OCI-LY7 (cell line): ENCODE measurements around the gene GNAI2. TPM values are rescaled to one million over a fixed set of nuclear protein-coding genes. Genes with fewer than 3 reads are reported as not detected.

Source experiments
- BruUV-seq: library from RNA; stranded (reverse); fragments of 400-500 nt; replicated peaks from 2 replicates; lab custom pipeline; 2021; lab: Mats Ljungman, UMichigan
- CTCF ChIA-PET: fragments of 300-600 bp; sonication (Branson Sonifier 250); formaldehyde crosslinking; loops from one replicate; lab custom pipeline; 2022; ENCODE audit warnings: antibody characterized with exemption; ENCODE audit not compliant: unreplicated experiment; lab: Charles Lee
- POLR2A ChIA-PET: fragments of 300-600 bp; sonication (Branson Sonifier 250); formaldehyde crosslinking; loops from one replicate; lab custom pipeline; 2022; ENCODE audit warnings: antibody characterized with exemption; lab: Charles Lee
- DNase-seq: peaks from one replicate; pipeline ENCODE4 v3.0.0-alpha.2; 2015; ENCODE audit warnings: low spot score
- H2AFZ ChIP-seq: fragments of 200-600 bp; sonication (generic), shearing (Covaris generic); 2 replicates; pipeline ENCODE4 v1.6.1; 2014; ENCODE audit warnings: mild to moderate bottlenecking, antibody characterized with exemption, low read length, moderate library complexity
- H3K27ac ChIP-seq: fragments of 200-600 bp; sonication (generic); 2 replicates; pipeline ENCODE4 v1.5.1; 2014; ENCODE audit warnings: mixed run types, low read depth, mild to moderate bottlenecking, moderate library complexity, low read length, inconsistent platforms; ENCODE audit not compliant: poor library complexity, severe bottlenecking
- H3K36me3 ChIP-seq: fragments of 200-600 bp; sonication (generic); 2 replicates; pipeline ENCODE4 v1.6.1; 2014; ENCODE audit warnings: mild to moderate bottlenecking, antibody characterized with exemption, low read length, moderate library complexity, mixed read lengths; ENCODE audit not compliant: insufficient read depth
- H3K4me1 ChIP-seq: fragments of 200-600 bp; sonication (generic); 2 replicates; pipeline ENCODE4 v1.5.1; 2014; ENCODE audit warnings: mild to moderate bottlenecking, low read length; ENCODE audit not compliant: insufficient read depth, poor library complexity, severe bottlenecking
- H3K4me2 ChIP-seq: fragments of 200-600 bp; sonication (generic); 2 replicates; pipeline ENCODE4 v1.6.1; 2014; ENCODE audit warnings: mild to moderate bottlenecking, low read length
- H3K4me3 ChIP-seq: fragments of 200-600 bp; sonication (generic); 2 replicates; pipeline ENCODE4 v1.5.1; 2014; ENCODE audit warnings: mild to moderate bottlenecking, low read depth, low read length; ENCODE audit not compliant: poor library complexity, severe bottlenecking
- H3K79me2 ChIP-seq: fragments of 200-600 bp; sonication (generic); 2 replicates; pipeline ENCODE4 v1.6.1; 2016; ENCODE audit warnings: low read depth, mild to moderate bottlenecking, low read length, moderate library complexity, mixed read lengths; ENCODE audit not compliant: insufficient read depth
- H3K9me2 ChIP-seq: fragments of 200-600 bp; sonication (generic); 2 replicates; pipeline ENCODE4 v1.6.1; 2016; ENCODE audit warnings: mild to moderate bottlenecking, low read length, mixed read lengths; ENCODE audit not compliant: insufficient read depth
- H3K9me3 ChIP-seq: fragments of 200-600 bp; sonication (generic); 2 replicates; pipeline ENCODE4 v1.6.1; 2014; ENCODE audit warnings: mild to moderate bottlenecking, mixed run types, low read length, mixed read lengths
- H4K20me1 ChIP-seq: fragments of 200-600 bp; sonication (generic); 2 replicates; pipeline ENCODE4 v1.6.1; 2014; ENCODE audit warnings: mild to moderate bottlenecking, antibody characterized with exemption, low read length, moderate library complexity, mixed read lengths; ENCODE audit not compliant: insufficient read depth
- EZH2phosphoT487 ChIP-seq: fragments of 200-600 bp; sonication (generic); IDR thresholded peaks from 2 replicates; pipeline ENCODE4 v1.6.1; 2018; ENCODE audit warnings: low read depth, borderline replicate concordance, mild to moderate bottlenecking, mixed run types, antibody characterized with exemption, low read length, moderate library complexity, mixed read lengths
- intact Hi-C: fragments of 100-400 bp; cut with micrococcal nuclease; formaldehyde crosslinking; loops from one replicate; pipeline ENCODE4 v1.10.0; 2022; ENCODE audit not compliant: unreplicated experiment
- total RNA-seq, 2 experiments: library from RNA; depleted of rRNA in 1 of 2; stranded (reverse); fragments of >200 nt in 1 of 2; shearing (Covaris generic) in 1 of 2; gene quantifications; 2 replicates each; pipeline ENCODE4 v1.2.3, GENCODE V29; 2014 to 2022
- TF ChIP-seq, protein P1 (sequence below): fragments of 200-600 bp; sonication (generic); conservative IDR thresholded peaks from 2 replicates; pipeline ENCODE4 v1.5.1; 2014; ENCODE audit warnings: mild to moderate bottlenecking, antibody characterized with exemption, low read length, moderate library complexity, mixed read lengths

Gene GNAI2
- total RNA-seq, 2 experiments from 2014 or later, result 190 to 256 TPM

DNA sequence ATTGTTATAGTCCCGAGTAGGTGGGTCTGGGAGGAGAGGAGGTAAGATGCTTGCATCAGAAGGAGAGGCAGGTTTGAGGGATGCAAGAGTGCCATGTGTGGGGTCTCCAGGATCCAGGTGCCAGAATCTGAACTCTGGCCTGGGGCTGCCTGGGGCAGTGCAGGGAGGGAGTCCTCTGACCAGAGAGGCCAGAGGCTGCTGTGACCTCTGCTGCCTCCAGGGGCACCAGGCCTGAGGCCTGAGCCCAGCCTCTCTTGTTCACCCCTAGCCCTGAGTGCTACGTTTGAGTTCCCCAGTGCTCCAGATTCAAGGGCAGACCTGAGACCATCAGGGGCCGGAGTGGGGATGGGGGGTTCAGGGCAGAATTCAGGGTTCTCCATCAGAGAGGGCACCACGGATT lies 23.5 kb upstream of the GNAI2 start:
- DNase-seq, result no peak
- no peaks in the 10 kb centered on the region for H3K4me1 ChIP-seq
- H3K79me2 ChIP-seq, result no peaks in the 10 kb centered on the region
- no peak overlapping the region for H3K27ac ChIP-seq
- H3K36me3 ChIP-seq, result no peaks in the 10 kb centered on the region
- H3K9me2 ChIP-seq, result no peaks in the 10 kb centered on the region
- intact Hi-C loops, result no loop called here
- TF ChIP-seq EZH2phosphoT487, result no peak
- TF ChIP-seq, protein P1, sequence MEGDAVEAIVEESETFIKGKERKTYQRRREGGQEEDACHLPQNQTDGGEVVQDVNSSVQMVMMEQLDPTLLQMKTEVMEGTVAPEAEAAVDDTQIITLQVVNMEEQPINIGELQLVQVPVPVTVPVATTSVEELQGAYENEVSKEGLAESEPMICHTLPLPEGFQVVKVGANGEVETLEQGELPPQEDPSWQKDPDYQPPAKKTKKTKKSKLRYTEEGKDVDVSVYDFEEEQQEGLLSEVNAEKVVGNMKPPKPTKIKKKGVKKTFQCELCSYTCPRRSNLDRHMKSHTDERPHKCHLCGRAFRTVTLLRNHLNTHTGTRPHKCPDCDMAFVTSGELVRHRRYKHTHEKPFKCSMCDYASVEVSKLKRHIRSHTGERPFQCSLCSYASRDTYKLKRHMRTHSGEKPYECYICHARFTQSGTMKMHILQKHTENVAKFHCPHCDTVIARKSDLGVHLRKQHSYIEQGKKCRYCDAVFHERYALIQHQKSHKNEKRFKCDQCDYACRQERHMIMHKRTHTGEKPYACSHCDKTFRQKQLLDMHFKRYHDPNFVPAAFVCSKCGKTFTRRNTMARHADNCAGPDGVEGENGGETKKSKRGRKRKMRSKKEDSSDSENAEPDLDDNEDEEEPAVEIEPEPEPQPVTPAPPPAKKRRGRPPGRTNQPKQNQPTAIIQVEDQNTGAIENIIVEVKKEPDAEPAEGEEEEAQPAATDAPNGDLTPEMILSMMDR, result 0 out of 2 replicates have a peak, but pooled peaks have one; percentile 17
- H3K9me3 ChIP-seq, result no peaks in the 10 kb centered on the region
- POLR2A ChIA-PET, result no interaction called here
- H3K4me2 ChIP-seq, result no peak overlapping the region
- no TSS peak for BruUV-seq
- CTCF ChIA-PET, result interaction anchor here (2.5 kb wide), 1 partner anchor 17 kb away, joined by 11 read pairs; no protein-coding TSS in a partner anchor
- H2AFZ ChIP-seq, result no peak overlapping the region
- H4K20me1 ChIP-seq, result no peaks in the 10 kb centered on the region
- H3K4me3 ChIP-seq, result no peak overlapping the region

DNA sequence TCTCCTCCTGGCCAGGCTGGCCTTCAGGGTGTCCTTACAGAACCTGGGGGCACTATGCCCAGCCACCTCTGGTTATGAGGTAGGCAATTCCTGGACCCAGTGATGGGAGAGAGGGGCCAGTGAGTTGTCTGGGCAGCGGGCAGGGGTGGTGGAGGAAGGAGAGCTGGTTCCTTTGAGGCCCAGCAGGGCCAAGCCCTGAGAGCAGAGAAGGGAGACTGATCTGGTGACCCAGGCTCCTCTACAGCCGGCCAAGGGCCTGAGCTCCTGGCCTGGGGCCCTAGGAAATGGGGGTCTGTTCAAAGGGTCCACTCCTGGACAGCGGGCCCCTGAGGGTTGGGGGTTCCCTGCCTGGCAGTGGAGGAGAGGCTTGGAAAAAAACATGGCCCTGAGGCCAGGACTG lies 23.0 kb upstream of the GNAI2 start:
- Histone ChIP-seq H3K4me1 (no peaks in the 10 kb centered on the region), H3K9me3 (no peaks in the 10 kb centered on the region), H3K9me2 (no peaks in the 10 kb centered on the region), H4K20me1 (no peaks in the 10 kb centered on the region), H3K4me2 (no peak overlapping the region), H3K79me2 (no peaks in the 10 kb centered on the region), H3K27ac (no peak overlapping the region), H2AFZ (no peak overlapping the region), H3K36me3 (no peaks in the 10 kb centered on the region), H3K4me3 (no peak overlapping the region)
- no peak for DNase-seq
- POLR2A ChIA-PET, result no interaction called here
- intact Hi-C loops, result no loop called here
- BruUV-seq, result no TSS peak
- CTCF ChIA-PET, result no interaction called here
- TF ChIP-seq, protein P1, result no peak
- no peak for TF ChIP-seq EZH2phosphoT487

DNA sequence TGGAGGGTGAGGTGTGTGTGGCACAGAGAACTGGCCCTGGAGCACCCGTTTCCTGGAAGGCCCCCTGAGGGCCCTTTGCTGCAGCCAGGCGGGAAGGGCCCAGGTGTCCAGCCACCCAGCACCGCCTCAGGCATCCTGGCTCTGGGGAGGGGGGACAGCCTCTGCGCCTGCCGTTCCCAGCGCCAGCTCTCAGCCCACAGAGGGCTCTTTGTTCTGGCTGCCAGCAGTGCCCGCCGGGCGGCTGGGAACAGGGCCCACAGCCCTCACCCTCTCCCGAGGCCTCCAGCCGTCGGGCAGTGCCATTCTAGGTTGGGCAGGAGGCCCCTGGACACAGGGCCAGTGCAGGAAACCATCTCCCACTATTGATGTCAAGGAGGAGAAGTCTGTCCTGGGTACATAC lies 22.6 kb upstream of the GNAI2 start:
- H3K4me1 ChIP-seq, result no peaks in the 10 kb centered on the region
- H3K4me3 ChIP-seq, result no peak overlapping the region
- H4K20me1 ChIP-seq, result no peaks in the 10 kb centered on the region
- no peaks in the 10 kb centered on the region for H3K79me2 ChIP-seq
- ChIA-PET POLR2A (no interaction called here), CTCF (no interaction called here)
- intact Hi-C loops, result no loop called here
- no peak overlapping the region for H3K4me2 ChIP-seq
- H3K9me3 ChIP-seq, result no peaks in the 10 kb centered on the region
- no peak overlapping the region for H2AFZ ChIP-seq
- no peaks in the 10 kb centered on the region for H3K36me3 ChIP-seq
- no peak for TF ChIP-seq EZH2phosphoT487
- DNase-seq, result no peak
- no TSS peak for BruUV-seq
- no peaks in the 10 kb centered on the region for H3K9me2 ChIP-seq
- no peak overlapping the region for H3K27ac ChIP-seq
